GM12878 (cell line): ENCODE results near the gene CYP1A2. TPM values are rescaled to one million over a fixed set of nuclear protein-coding genes. Genes with fewer than 3 reads are reported as not detected.

ENCODE experiments used
- ASH2L ChIP-seq: fragments of 300-600, 200-600 bp; sonication (generic); IDR thresholded peaks from 2 replicates; pipeline ENCODE4 v1.6.1; 2017; ENCODE audit warnings: low read depth, mild to moderate bottlenecking, borderline replicate concordance
- BRCA1 ChIP-seq: IDR thresholded peaks from 2 replicates; pipeline ENCODE4 v1.6.1; 2011; ENCODE audit warnings: low read depth, low read length, improper control_type of control experiment
- CHD2 ChIP-seq: IDR thresholded peaks from 2 replicates; pipeline ENCODE4 v1.6.1; 2011; ENCODE audit warnings: low read depth, low read length, improper control_type of control experiment, borderline replicate concordance
- IKZF1 ChIP-seq: fragments of 450-650 bp; conservative IDR thresholded peaks from 2 replicates; pipeline ENCODE4 v1.6.1; 2017; ENCODE audit warnings: antibody characterized with exemption, mild to moderate bottlenecking
- MEF2B ChIP-seq: fragments of 450-650 bp; IDR thresholded peaks from 2 replicates; pipeline ENCODE4 v1.6.1; 2018; ENCODE audit warnings: mild to moderate bottlenecking, moderate library complexity; ENCODE audit not compliant: partially characterized antibody, poor library complexity, severe bottlenecking
- PAX8 ChIP-seq: fragments of 450-650 bp; IDR thresholded peaks from 2 replicates; pipeline ENCODE4 v1.6.1; 2017; ENCODE audit warnings: mild to moderate bottlenecking, moderate library complexity
- PML ChIP-seq: IDR thresholded peaks from 2 replicates; pipeline ENCODE4 v1.6.1; 2012; ENCODE audit warnings: low read length, inconsistent platforms
- POLR2AphosphoS2 ChIP-seq: IDR thresholded peaks from 2 replicates; pipeline ENCODE4 v1.6.1; 2011; ENCODE audit warnings: low read depth, mild to moderate bottlenecking, low read length, improper control_type of control experiment, moderate library complexity
- POLR2AphosphoS5 ChIP-seq: IDR thresholded peaks from 2 replicates; pipeline ENCODE4 v1.6.1; 2011; ENCODE audit warnings: mild to moderate bottlenecking, low read length, inconsistent platforms
- RAD51 ChIP-seq: fragments of 450-650 bp; IDR thresholded peaks from 2 replicates; pipeline ENCODE4 v1.6.1; 2016; ENCODE audit warnings: moderate library complexity, mild to moderate bottlenecking, inconsistent platforms
- RBBP5 ChIP-seq: fragments of 200-600 bp; sonication (generic); conservative IDR thresholded peaks from 2 replicates; pipeline ENCODE4 v1.6.1; 2016
- SIN3A ChIP-seq: IDR thresholded peaks from 2 replicates; pipeline ENCODE4 v1.6.1; 2012; ENCODE audit warnings: low read depth, low read length, improper control_type of control experiment
- SMARCA5 ChIP-seq: fragments of 450-650 bp; IDR thresholded peaks from 2 replicates; pipeline ENCODE4 v1.6.1; 2017; ENCODE audit warnings: mild to moderate bottlenecking
- SPI1 ChIP-seq: IDR thresholded peaks from 2 replicates; pipeline ENCODE4 v1.6.1; 2011; ENCODE audit warnings: low read depth, mild to moderate bottlenecking, low read length, moderate library complexity, borderline replicate concordance; ENCODE audit not compliant: insufficient read depth
- STAT3 ChIP-seq: IDR thresholded peaks from 2 replicates; pipeline ENCODE4 v1.6.1; 2011; ENCODE audit warnings: low read depth, low read length, improper control_type of control experiment
- TBL1XR1 ChIP-seq: IDR thresholded peaks from 2 replicates; pipeline ENCODE4 v1.6.1; 2012; ENCODE audit warnings: low read depth, low read length, improper control_type of control experiment
- TCF12 ChIP-seq: IDR thresholded peaks from 2 replicates; pipeline ENCODE4 v1.6.1; 2011; ENCODE audit warnings: low read depth, mild to moderate bottlenecking, low read length
- TCF7 ChIP-seq: IDR thresholded peaks from 2 replicates; pipeline ENCODE4 v1.6.1; 2014; ENCODE audit warnings: antibody characterized with exemption, borderline replicate concordance
- ZNF24 ChIP-seq: fragments of 450-650 bp; IDR thresholded peaks from 2 replicates; pipeline ENCODE4 v1.6.1; 2017; ENCODE audit warnings: antibody characterized with exemption, mild to moderate bottlenecking
- polyA plus RNA-seq, 11 experiments: library from polyadenylated mRNA; depleted of rRNA in 4 of 11; unstranded in 6 of 11; stranded (reverse) in 5 of 11; fragments of >200 nt; fragmentation: Nextera tagmentation in 4 of 11; fragmentation: Illumina TruSeq in 1 of 11; extraction: Ambion mirVana in 4 of 11; extraction: Trizol in 1 of 11; gene quantifications; 1 replicate in 1 of 11; 2 replicates in 10 of 11; pipeline versions ENCODE4 v1.2.1 to v1.2.3, GENCODE V29; 2011 to 2016; ENCODE audit warnings: inconsistent platforms in 2 of 11, missing spikeins in 2 of 11, low read depth in 1 of 11
- total RNA-seq, 4 experiments: library from RNA; depleted of rRNA in 3 of 4; stranded (reverse); fragments of >200 nt in 3 of 4; fragmentation: Illumina TruSeq in 1 of 4; extraction: Trizol in 1 of 4; gene quantifications; 2 replicates each; pipeline versions ENCODE4 v1.2.1 to v1.2.3, GENCODE V29; 2013 to 2021
- TF ChIP-seq, protein P1 (sequence below): fragments of 450-650 bp; IDR thresholded peaks from 2 replicates; pipeline ENCODE4 v1.6.1; 2016; ENCODE audit warnings: mild to moderate bottlenecking
- TF ChIP-seq, protein P2 (sequence below): fragments of 450-650 bp; conservative IDR thresholded peaks from 2 replicates; pipeline ENCODE4 v1.6.1; 2017; ENCODE audit warnings: mild to moderate bottlenecking, moderate library complexity
- TF ChIP-seq, protein P3 (sequence below): IDR thresholded peaks from 2 replicates; pipeline ENCODE4 v1.6.1; 2011; ENCODE audit warnings: borderline replicate concordance, low read depth, mild to moderate bottlenecking, moderate library complexity, mixed read lengths, low read length; ENCODE audit not compliant: insufficient read depth; ENCODE audit errors: extremely low read length
- TF ChIP-seq, protein P4 (sequence below): fragments of 450-650 bp; IDR thresholded peaks from 2 replicates; pipeline ENCODE4 v1.6.1; 2016; ENCODE audit warnings: mild to moderate bottlenecking, moderate library complexity, borderline replicate concordance

Gene CYP1A2
- total and polyA plus RNA-seq, 10 of the 15 experiments (the other 5 are each of a cell fraction or from before 2014, with no cell fraction given): 0.03 to 0.09 (median 0.05) TPM; not detected in 7

DNA sequence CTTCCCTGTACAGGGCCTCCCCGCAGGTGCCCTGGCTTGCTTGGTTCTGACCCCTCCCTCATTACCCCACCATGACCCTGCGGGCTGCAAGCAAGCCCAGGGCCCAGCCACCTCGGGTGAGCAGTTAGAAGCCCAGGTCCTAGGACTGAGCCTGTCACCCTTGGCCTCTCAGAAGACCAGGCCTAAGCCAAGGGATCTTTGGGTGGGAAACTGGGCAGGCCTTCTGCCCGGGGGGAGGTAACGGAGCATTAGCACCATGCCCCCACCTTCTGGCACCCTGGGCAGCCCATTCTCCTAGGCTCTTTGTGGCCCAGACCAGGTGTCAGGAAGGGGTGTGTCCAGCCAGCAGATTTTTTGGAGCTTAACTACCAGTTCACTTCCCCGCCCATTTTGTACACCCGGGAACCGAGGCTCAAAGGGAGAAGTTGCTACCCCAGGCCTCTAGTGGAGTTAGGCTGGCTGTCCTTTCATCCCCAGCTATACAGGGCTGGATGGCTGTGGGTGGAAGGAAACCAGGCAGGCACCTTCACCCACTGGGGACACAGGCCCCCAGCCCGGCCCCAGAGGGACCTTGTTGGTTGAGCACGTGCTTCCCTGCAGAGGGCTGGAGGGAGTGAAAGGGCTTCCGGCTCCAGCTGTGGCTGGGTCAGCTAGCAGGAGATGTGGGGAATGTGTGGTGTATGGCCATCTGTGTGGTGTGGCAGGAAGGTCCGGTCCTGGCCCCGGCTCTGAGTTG, 34.6 kb downstream of the CYP1A2 start (continued):
- TF ChIP-seq ASH2L (no peak), TCF12 (peak; percentile 26; the same call in 1 of the 2 replicates), RAD51 (peak; percentile 35; the same call in 1 of the 2 replicates), RBBP5 (no peak), IKZF1 (peak; percentile 79), ZNF24 (no peak), SIN3A (no peak), PAX8 (no peak), SMARCA5 (0 out of 2 replicates have a peak, but pooled peaks have one; percentile 12), SPI1 (no peak), STAT3 (no peak), BRCA1 (no peak), PML (no peak), MEF2B (peak; percentile 73), TBL1XR1 (no peak), POLR2AphosphoS2 (0 out of 2 replicates have a peak, but pooled peaks have one; percentile 33), POLR2AphosphoS5 (peak; percentile 37; the same call in 1 of the 2 replicates), TCF7 (no peak), CHD2 (0 out of 2 replicates have a peak, but pooled peaks have one; percentile 36)
- TF ChIP-seq, protein P1, sequence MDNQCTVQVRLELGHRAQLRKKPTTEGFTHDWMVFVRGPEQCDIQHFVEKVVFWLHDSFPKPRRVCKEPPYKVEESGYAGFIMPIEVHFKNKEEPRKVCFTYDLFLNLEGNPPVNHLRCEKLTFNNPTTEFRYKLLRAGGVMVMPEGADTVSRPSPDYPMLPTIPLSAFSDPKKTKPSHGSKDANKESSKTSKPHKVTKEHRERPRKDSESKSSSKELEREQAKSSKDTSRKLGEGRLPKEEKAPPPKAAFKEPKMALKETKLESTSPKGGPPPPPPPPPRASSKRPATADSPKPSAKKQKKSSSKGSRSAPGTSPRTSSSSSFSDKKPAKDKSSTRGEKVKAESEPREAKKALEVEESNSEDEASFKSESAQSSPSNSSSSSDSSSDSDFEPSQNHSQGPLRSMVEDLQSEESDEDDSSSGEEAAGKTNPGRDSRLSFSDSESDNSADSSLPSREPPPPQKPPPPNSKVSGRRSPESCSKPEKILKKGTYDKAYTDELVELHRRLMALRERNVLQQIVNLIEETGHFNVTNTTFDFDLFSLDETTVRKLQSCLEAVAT: peak; percentile 18; the same call in 1 of the 2 replicates
- TF ChIP-seq, protein P2, sequence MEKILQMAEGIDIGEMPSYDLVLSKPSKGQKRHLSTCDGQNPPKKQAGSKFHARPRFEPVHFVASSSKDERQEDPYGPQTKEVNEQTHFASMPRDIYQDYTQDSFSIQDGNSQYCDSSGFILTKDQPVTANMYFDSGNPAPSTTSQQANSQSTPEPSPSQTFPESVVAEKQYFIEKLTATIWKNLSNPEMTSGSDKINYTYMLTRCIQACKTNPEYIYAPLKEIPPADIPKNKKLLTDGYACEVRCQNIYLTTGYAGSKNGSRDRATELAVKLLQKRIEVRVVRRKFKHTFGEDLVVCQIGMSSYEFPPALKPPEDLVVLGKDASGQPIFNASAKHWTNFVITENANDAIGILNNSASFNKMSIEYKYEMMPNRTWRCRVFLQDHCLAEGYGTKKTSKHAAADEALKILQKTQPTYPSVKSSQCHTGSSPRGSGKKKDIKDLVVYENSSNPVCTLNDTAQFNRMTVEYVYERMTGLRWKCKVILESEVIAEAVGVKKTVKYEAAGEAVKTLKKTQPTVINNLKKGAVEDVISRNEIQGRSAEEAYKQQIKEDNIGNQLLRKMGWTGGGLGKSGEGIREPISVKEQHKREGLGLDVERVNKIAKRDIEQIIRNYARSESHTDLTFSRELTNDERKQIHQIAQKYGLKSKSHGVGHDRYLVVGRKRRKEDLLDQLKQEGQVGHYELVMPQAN: peak; percentile 72
- TF ChIP-seq, protein P3, sequence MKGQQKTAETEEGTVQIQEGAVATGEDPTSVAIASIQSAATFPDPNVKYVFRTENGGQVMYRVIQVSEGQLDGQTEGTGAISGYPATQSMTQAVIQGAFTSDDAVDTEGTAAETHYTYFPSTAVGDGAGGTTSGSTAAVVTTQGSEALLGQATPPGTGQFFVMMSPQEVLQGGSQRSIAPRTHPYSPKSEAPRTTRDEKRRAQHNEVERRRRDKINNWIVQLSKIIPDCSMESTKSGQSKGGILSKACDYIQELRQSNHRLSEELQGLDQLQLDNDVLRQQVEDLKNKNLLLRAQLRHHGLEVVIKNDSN: no peak
- TF ChIP-seq, protein P4, sequence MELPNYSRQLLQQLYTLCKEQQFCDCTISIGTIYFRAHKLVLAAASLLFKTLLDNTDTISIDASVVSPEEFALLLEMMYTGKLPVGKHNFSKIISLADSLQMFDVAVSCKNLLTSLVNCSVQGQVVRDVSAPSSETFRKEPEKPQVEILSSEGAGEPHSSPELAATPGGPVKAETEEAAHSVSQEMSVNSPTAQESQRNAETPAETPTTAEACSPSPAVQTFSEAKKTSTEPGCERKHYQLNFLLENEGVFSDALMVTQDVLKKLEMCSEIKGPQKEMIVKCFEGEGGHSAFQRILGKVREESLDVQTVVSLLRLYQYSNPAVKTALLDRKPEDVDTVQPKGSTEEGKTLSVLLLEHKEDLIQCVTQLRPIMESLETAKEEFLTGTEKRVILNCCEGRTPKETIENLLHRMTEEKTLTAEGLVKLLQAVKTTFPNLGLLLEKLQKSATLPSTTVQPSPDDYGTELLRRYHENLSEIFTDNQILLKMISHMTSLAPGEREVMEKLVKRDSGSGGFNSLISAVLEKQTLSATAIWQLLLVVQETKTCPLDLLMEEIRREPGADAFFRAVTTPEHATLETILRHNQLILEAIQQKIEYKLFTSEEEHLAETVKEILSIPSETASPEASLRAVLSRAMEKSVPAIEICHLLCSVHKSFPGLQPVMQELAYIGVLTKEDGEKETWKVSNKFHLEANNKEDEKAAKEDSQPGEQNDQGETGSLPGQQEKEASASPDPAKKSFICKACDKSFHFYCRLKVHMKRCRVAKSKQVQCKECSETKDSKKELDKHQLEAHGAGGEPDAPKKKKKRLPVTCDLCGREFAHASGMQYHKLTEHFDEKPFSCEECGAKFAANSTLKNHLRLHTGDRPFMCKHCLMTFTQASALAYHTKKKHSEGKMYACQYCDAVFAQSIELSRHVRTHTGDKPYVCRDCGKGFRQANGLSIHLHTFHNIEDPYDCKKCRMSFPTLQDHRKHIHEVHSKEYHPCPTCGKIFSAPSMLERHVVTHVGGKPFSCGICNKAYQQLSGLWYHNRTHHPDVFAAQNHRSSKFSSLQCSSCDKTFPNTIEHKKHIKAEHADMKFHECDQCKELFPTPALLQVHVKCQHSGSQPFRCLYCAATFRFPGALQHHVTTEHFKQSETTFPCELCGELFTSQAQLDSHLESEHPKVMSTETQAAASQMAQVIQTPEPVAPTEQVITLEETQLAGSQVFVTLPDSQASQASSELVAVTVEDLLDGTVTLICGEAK: no peak; the same call in 1 of the 2 replicates
